Measurements from ENCODE around the gene FUZ.
"Not testable (repeated sequence)": the region's sequence is repeated elsewhere in the genome, so short reads cannot be mapped to it uniquely, and the experiment has no call there.

FUZ gene

GRCh38 chr19:49830766-49831165 is 17.7 kb upstream of the FUZ start:
- DNase-seq (ENCODE audit: low spot score), result no peak

GRCh38 chr19:49829721-49830120 is 16.6 kb upstream of the FUZ start:
- no peak for DNase-seq (ENCODE audit: low spot score)

GRCh38 chr19:49829200-49829599 is 16.1 kb upstream of the FUZ start:
- no peak for DNase-seq (ENCODE audit: low spot score)

- DNase-seq (ENCODE audit: low spot score), result no peak
These were observed 13.9 kb upstream of the FUZ start for GRCh38 chr19:49827034-49827433.

- no peak for DNase-seq (ENCODE audit: low spot score)
These were observed 11.6 kb upstream of the FUZ start for GRCh38 chr19:49824662-49825061.

GRCh38 chr19:49823472-49823871 is 10.4 kb upstream of the FUZ start:
- no peak for DNase-seq (ENCODE audit: low spot score)

- no peak for DNase-seq (ENCODE audit: low spot score)
These were observed 7.0 kb upstream of the FUZ start for GRCh38 chr19:49820125-49820524.

GRCh38 chr19:49819452-49820115 is 6.5 kb upstream of the FUZ start:
- not testable (repeated sequence) for DNase-seq (ENCODE audit: low spot score)

- DNase-seq (ENCODE audit: low spot score), result no peak
These were observed 5.7 kb upstream of the FUZ start for GRCh38 chr19:49818649-49819370.

- DNase-seq (ENCODE audit: low spot score), result peak; percentile 94
These were observed 5.0 kb upstream of the FUZ start, which contains the start of gene MED25 for GRCh38 chr19:49817964-49818648. TSS of gene MED25 (plus strand) at chr19:49818289. CDS start at chr19:49818342, 53 bp downstream.

GRCh38 chr19:49816590-49816989 is 3.5 kb upstream of the FUZ start:
- no peak for DNase-seq (ENCODE audit: low spot score)

GRCh38 chr19:49814010-49814409 is 918 bp upstream of the FUZ start:
- no peak for DNase-seq (ENCODE audit: low spot score)

GRCh38 chr19:49812452-49812996 is 568 bp downstream of the FUZ start:
- no peak for DNase-seq (ENCODE audit: low spot score)

- no peak for DNase-seq (ENCODE audit: low spot score)
These were observed 1.8 kb downstream of the FUZ start for GRCh38 chr19:49811328-49811727.

- no peak for DNase-seq (ENCODE audit: low spot score)
These were observed 3.1 kb downstream of the FUZ start for GRCh38 chr19:49809941-49810389.

GRCh38 chr19:49809160-49809940 is 3.7 kb downstream of the FUZ start:
- peak; percentile 55 for DNase-seq (ENCODE audit: low spot score)

GRCh38 chr19:49808711-49809159 is 4.4 kb downstream of the FUZ start:
- DNase-seq (ENCODE audit: low spot score), result peak; percentile 95

- DNase-seq (ENCODE audit: low spot score), result no peak
These were observed 5.0 kb downstream of the FUZ start for GRCh38 chr19:49807904-49808675.

- DNase-seq (ENCODE audit: low spot score), result no peak
These were observed 5.8 kb downstream of the FUZ start for GRCh38 chr19:49807058-49807903.

GRCh38 chr19:49806620-49806959 is 6.5 kb downstream of the FUZ start:
- no peak for DNase-seq (ENCODE audit: low spot score)

Measured in AG08396 (cell line).